ENCODE data around the gene BIN1.

BIN1 gene

GRCh38 chr2:127153691-127154158 is 46.8 kb upstream of the BIN1 start:
- TF ChIP-seq TAF1 (IDR thresholded peaks at IDR 0.05; ENCODE audit: borderline replicate concordance, insufficient read depth, low read length) (no peak), FOXP2 (optimal IDR thresholded peaks at IDR 0.05; ENCODE audit: borderline replicate concordance, extremely low read depth, extremely low read length, insufficient read depth) (no peak), SIN3A (IDR thresholded peaks at IDR 0.05; ENCODE audit: borderline replicate concordance, insufficient read depth, low read length) (no peak), REST (IDR thresholded peaks at IDR 0.05; ENCODE audit: insufficient read depth in 1 of 2, low read depth in 2 of 2, low read length in 2 of 2) (no peak), POLR2AphosphoS5 (IDR thresholded peaks at IDR 0.05; ENCODE audit: low read depth, low read length) (no peak)

GRCh38 chr2:127150996-127151395 is 44.0 kb upstream of the BIN1 start:
- TF ChIP-seq REST (IDR thresholded peaks at IDR 0.05; ENCODE audit: insufficient read depth in 1 of 2, low read depth in 2 of 2, low read length in 2 of 2) (no peak), POLR2AphosphoS5 (IDR thresholded peaks at IDR 0.05; ENCODE audit: low read depth, low read length) (no peak), SIN3A (IDR thresholded peaks at IDR 0.05; ENCODE audit: borderline replicate concordance, insufficient read depth, low read length) (no peak), TAF1 (IDR thresholded peaks at IDR 0.05; ENCODE audit: borderline replicate concordance, insufficient read depth, low read length) (no peak), FOXP2 (optimal IDR thresholded peaks at IDR 0.05; ENCODE audit: borderline replicate concordance, extremely low read depth, extremely low read length, insufficient read depth) (no peak)

GRCh38 chr2:127149384-127149783 is 42.4 kb upstream of the BIN1 start:
- TF ChIP-seq SIN3A (IDR thresholded peaks at IDR 0.05; ENCODE audit: borderline replicate concordance, insufficient read depth, low read length) (no peak), POLR2AphosphoS5 (IDR thresholded peaks at IDR 0.05; ENCODE audit: low read depth, low read length) (no peak), REST (IDR thresholded peaks at IDR 0.05; ENCODE audit: insufficient read depth in 1 of 2, low read depth in 2 of 2, low read length in 2 of 2) (no peak), TAF1 (IDR thresholded peaks at IDR 0.05; ENCODE audit: borderline replicate concordance, insufficient read depth, low read length) (no peak), FOXP2 (optimal IDR thresholded peaks at IDR 0.05; ENCODE audit: borderline replicate concordance, extremely low read depth, extremely low read length, insufficient read depth) (no peak)

GRCh38 chr2:127146820-127147502 is 40.0 kb upstream of the BIN1 start:
- TF ChIP-seq FOXP2 (optimal IDR thresholded peaks at IDR 0.05; ENCODE audit: borderline replicate concordance, extremely low read depth, extremely low read length, insufficient read depth) = no peak
- TF ChIP-seq REST (IDR thresholded peaks at IDR 0.05; ENCODE audit: insufficient read depth in 1 of 2, low read depth in 2 of 2, low read length in 2 of 2) = no peak
- no peak for TF ChIP-seq POLR2AphosphoS5 (IDR thresholded peaks at IDR 0.05; ENCODE audit: low read depth, low read length)
- no peak for TF ChIP-seq TAF1 (IDR thresholded peaks at IDR 0.05; ENCODE audit: borderline replicate concordance, insufficient read depth, low read length)
- no peak for TF ChIP-seq SIN3A (IDR thresholded peaks at IDR 0.05; ENCODE audit: borderline replicate concordance, insufficient read depth, low read length)

All from PFSK-1 (cell line).